SKM-1 treated with dmso at 0.1 percent for 144 hours (cell line): Measurements from ENCODE around the gene RNF34.
A peak's percentile ranks its signal among the peaks of the same experiment; 100 is the strongest.
"Not testable (repeated sequence)": the region's sequence is repeated elsewhere in the genome, so short reads cannot be mapped to it uniquely, and the experiment has no call there.

Source experiments
- DNase-seq: peaks from one replicate; lab custom pipeline; 2025; ENCODE audit not compliant: unreplicated experiment; lab: John Stamatoyannopoulos, UW

The RNF34 gene

GRCh38 chr12:121399391-121400331, at the start of gene RNF34:
Gene RNF34 (plus strand): TSS chr12:121400118. CDS start chr12:121400213, 95 bp downstream.
- peak; percentile 87 for DNase-seq

- DNase-seq, result peak; percentile 90
These were observed 47.9 kb upstream of the RNF34 start, which contains the start of gene ANAPC5 for GRCh38 chr12:121351820-121352681. Gene ANAPC5 (minus strand): TSS chr12:121352411. CDS start chr12:121352340, 71 bp downstream.

- DNase-seq, result peak; percentile 51
These were observed 47.3 kb upstream of the RNF34 start for GRCh38 chr12:121352682-121353018.

- DNase-seq, result no peak
These were observed 44.1 kb upstream of the RNF34 start for GRCh38 chr12:121355818-121356217.

GRCh38 chr12:121356657-121357056, 43.3 kb upstream of the RNF34 start:
- no peak for DNase-seq

GRCh38 chr12:121357331-121357730, 42.6 kb upstream of the RNF34 start:
- DNase-seq, result no peak

GRCh38 chr12:121358073-121358472, 41.8 kb upstream of the RNF34 start:
- no peak for DNase-seq

- DNase-seq, result no peak
These were observed 35.2 kb upstream of the RNF34 start for GRCh38 chr12:121364683-121365121.

GRCh38 chr12:121365416-121366062, 34.4 kb upstream of the RNF34 start:
- DNase-seq, result no peak

GRCh38 chr12:121366063-121366459, 33.9 kb upstream of the RNF34 start:
- DNase-seq, result no peak

GRCh38 chr12:121371404-121371803, 28.5 kb upstream of the RNF34 start:
- DNase-seq, result no peak

- no peak for DNase-seq
These were observed 26.2 kb upstream of the RNF34 start for GRCh38 chr12:121373755-121374154.

- DNase-seq, result not testable (repeated sequence)
These were observed 25.6 kb upstream of the RNF34 start for GRCh38 chr12:121374336-121374735.

GRCh38 chr12:121374945-121375584, 24.9 kb upstream of the RNF34 start:
- DNase-seq, result not testable (repeated sequence)

- DNase-seq, result no peak
These were observed 22.9 kb upstream of the RNF34 start for GRCh38 chr12:121376754-121377697.

GRCh38 chr12:121378736-121379135, 21.2 kb upstream of the RNF34 start:
- no peak for DNase-seq

GRCh38 chr12:121379945-121380344, 20.0 kb upstream of the RNF34 start:
- no peak for DNase-seq

- no peak for DNase-seq
These were observed 16.3 kb upstream of the RNF34 start for GRCh38 chr12:121383601-121384021.

GRCh38 chr12:121384891-121385290, 15.0 kb upstream of the RNF34 start:
- DNase-seq, result not testable (repeated sequence)
